Measurements from ENCODE around the gene ACRBP.

Gene ACRBP

GRCh38 chr12:6662906-6663742 is 15.9 kb upstream of the ACRBP start, which contains the start of gene ING4:
ING4 (minus strand) TSS chr12:6663119; CDS start chr12:6663101, 18 bp downstream.
- Histone ChIP-seq H3K27ac (ENCODE audit: low read depth, low read length) (peak within 1 kb of the TSS; percentile 61), H3K4me1 (ENCODE audit: control insufficient read depth, low read length) (peaks cover 20% of the 10 kb centered on the region), H3K27me3 (ENCODE audit: control insufficient read depth, low read length) (no peaks in the 10 kb centered on the region), H3K9me2 (replicated peaks; ENCODE audit: control insufficient read depth, low read length) (no peaks in the 10 kb centered on the region), H3K4me2 (ENCODE audit: low read length) (peak within 1 kb of the TSS; percentile 82), H3K4me3 (ENCODE audit: low read length) (peak within 1 kb of the TSS; percentile 82), H3K36me3 (ENCODE audit: control insufficient read depth, low read length) (peaks cover 20% of the 10 kb centered on the region), H3K79me2 (ENCODE audit: control insufficient read depth, low read length) (peaks cover 19% of the 10 kb centered on the region), H3F3A (ENCODE audit: control insufficient read depth, insufficient read depth) (peaks cover 21% of the 10 kb centered on the region), H4K20me1 (ENCODE audit: control insufficient read depth, insufficient read depth, low read depth, low read length) (no peaks in the 10 kb centered on the region), H3K9me3 (ENCODE audit: control insufficient read depth, insufficient read depth, low read length) (no peaks in the 10 kb centered on the region)
- TF ChIP-seq EZH2phosphoT487 (IDR thresholded peaks at IDR 0.05; ENCODE audit: borderline replicate concordance, low read length) = no peak

- H3K27me3 ChIP-seq (ENCODE audit: control insufficient read depth, low read length) = no peaks in the 10 kb centered on the region
- H3K9me3 ChIP-seq (ENCODE audit: control insufficient read depth, insufficient read depth, low read length) = no peaks in the 10 kb centered on the region
- H3K79me2 ChIP-seq (ENCODE audit: control insufficient read depth, low read length) = peaks cover 19% of the 10 kb centered on the region
- H3K36me3 ChIP-seq (ENCODE audit: control insufficient read depth, low read length) = peaks cover 14% of the 10 kb centered on the region
- no peaks in the 10 kb centered on the region for H3K9me2 ChIP-seq (replicated peaks; ENCODE audit: control insufficient read depth, low read length)
- H3K4me1 ChIP-seq (ENCODE audit: control insufficient read depth, low read length) = peaks cover 20% of the 10 kb centered on the region
- H3F3A ChIP-seq (ENCODE audit: control insufficient read depth, insufficient read depth) = peaks cover 21% of the 10 kb centered on the region
- no peak overlapping the region for H3K27ac ChIP-seq (ENCODE audit: low read depth, low read length)
- no peaks in the 10 kb centered on the region for H4K20me1 ChIP-seq (ENCODE audit: control insufficient read depth, insufficient read depth, low read depth, low read length)
- H3K4me2 ChIP-seq (ENCODE audit: low read length) = peak overlapping the region; percentile 82
- peak overlapping the region; percentile 82 for H3K4me3 ChIP-seq (ENCODE audit: low read length)
- no peak for TF ChIP-seq EZH2phosphoT487 (IDR thresholded peaks at IDR 0.05; ENCODE audit: borderline replicate concordance, low read length)
- TF ChIP-seq CTCF (IDR thresholded peaks at IDR 0.05; ENCODE audit: low read depth, low read length, poor library complexity, severe bottlenecking) = no peak
Observed at GRCh38 chr12:6662602-6662905, 15.3 kb upstream of the ACRBP start.

- no peaks in the 10 kb centered on the region for H3F3A ChIP-seq (ENCODE audit: control insufficient read depth, insufficient read depth)
- no peak overlapping the region for H3K4me2 ChIP-seq (ENCODE audit: low read length)
- peaks cover 11% of the 10 kb centered on the region for H3K4me1 ChIP-seq (ENCODE audit: control insufficient read depth, low read length)
- no peak overlapping the region for H3K27ac ChIP-seq (ENCODE audit: low read depth, low read length)
- H3K9me3 ChIP-seq (ENCODE audit: control insufficient read depth, insufficient read depth, low read length) = no peaks in the 10 kb centered on the region
- no peaks in the 10 kb centered on the region for H4K20me1 ChIP-seq (ENCODE audit: control insufficient read depth, insufficient read depth, low read depth, low read length)
- no peaks in the 10 kb centered on the region for H3K9me2 ChIP-seq (replicated peaks; ENCODE audit: control insufficient read depth, low read length)
- H3K27me3 ChIP-seq (ENCODE audit: control insufficient read depth, low read length) = no peaks in the 10 kb centered on the region
- peaks cover 3% of the 10 kb centered on the region; the same call in 1 of the 2 replicates for H3K79me2 ChIP-seq (ENCODE audit: control insufficient read depth, low read length)
- peaks cover 39% of the 10 kb centered on the region for H3K36me3 ChIP-seq (ENCODE audit: control insufficient read depth, low read length)
- no peak overlapping the region for H3K4me3 ChIP-seq (ENCODE audit: low read length)
- TF ChIP-seq CTCF (IDR thresholded peaks at IDR 0.05; ENCODE audit: low read depth, low read length, poor library complexity, severe bottlenecking) (no peak), EZH2phosphoT487 (IDR thresholded peaks at IDR 0.05; ENCODE audit: borderline replicate concordance, low read length) (no peak)
Observed at GRCh38 chr12:6653987-6654386, 6.8 kb upstream of the ACRBP start.

GRCh38 chr12:6653342-6653741 is 6.1 kb upstream of the ACRBP start:
- peaks cover 40% of the 10 kb centered on the region for H3K36me3 ChIP-seq (ENCODE audit: control insufficient read depth, low read length)
- H3K27me3 ChIP-seq (ENCODE audit: control insufficient read depth, low read length) = no peaks in the 10 kb centered on the region
- H3K9me2 ChIP-seq (replicated peaks; ENCODE audit: control insufficient read depth, low read length) = no peaks in the 10 kb centered on the region
- H4K20me1 ChIP-seq (ENCODE audit: control insufficient read depth, insufficient read depth, low read depth, low read length) = no peaks in the 10 kb centered on the region
- peaks cover 11% of the 10 kb centered on the region for H3K4me1 ChIP-seq (ENCODE audit: control insufficient read depth, low read length)
- no peak overlapping the region for H3K4me2 ChIP-seq (ENCODE audit: low read length)
- no peaks in the 10 kb centered on the region for H3K79me2 ChIP-seq (ENCODE audit: control insufficient read depth, low read length)
- no peak for TF ChIP-seq CTCF (IDR thresholded peaks at IDR 0.05; ENCODE audit: low read depth, low read length, poor library complexity, severe bottlenecking)
- no peak overlapping the region for H3K4me3 ChIP-seq (ENCODE audit: low read length)
- H3K27ac ChIP-seq (ENCODE audit: low read depth, low read length) = no peak overlapping the region
- H3F3A ChIP-seq (ENCODE audit: control insufficient read depth, insufficient read depth) = no peaks in the 10 kb centered on the region
- H3K9me3 ChIP-seq (ENCODE audit: control insufficient read depth, insufficient read depth, low read length) = no peaks in the 10 kb centered on the region

All from DOHH2 (cell line).